ENCODE data around the gene DHRS9. TPM values are rescaled to one million over a fixed set of nuclear protein-coding genes. Genes with fewer than 3 reads are reported as not detected.

Gene DHRS9
- total RNA-seq, 2 donors from 2014 or later: 31.4 to 135 TPM

DNA sequence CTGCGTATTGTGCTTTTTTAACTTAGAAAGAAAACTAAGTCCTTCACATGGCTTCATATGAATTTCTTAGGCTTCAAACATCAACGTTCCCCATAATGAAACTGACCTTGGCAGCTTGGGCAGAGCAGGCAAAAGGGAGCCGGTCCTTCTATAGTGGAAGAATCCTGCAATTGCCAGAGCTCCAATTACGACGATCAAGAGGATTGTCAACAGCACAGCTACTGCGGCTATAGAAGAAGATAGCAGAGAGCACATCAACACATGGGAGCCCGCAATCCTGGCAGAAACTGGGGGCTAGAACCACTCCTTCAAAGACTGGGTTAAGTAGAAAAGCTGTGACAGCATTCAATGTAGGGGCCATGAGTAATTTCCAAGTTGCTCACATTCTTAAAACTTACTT, 69.8 kb downstream of the DHRS9 start:
- Histone ChIP-seq H3K27me3 (no peaks in the 10 kb centered on the region), H3K36me3 (no peaks in the 10 kb centered on the region), H3K4me3 (no peak overlapping the region), H3K9me3 (no peaks in the 10 kb centered on the region), H3K27ac (no peak overlapping the region), H3K4me1 (no peaks in the 10 kb centered on the region)
- no peak for DNase-seq (ENCODE audit: low spot score)
- TF ChIP-seq, protein P1, sequence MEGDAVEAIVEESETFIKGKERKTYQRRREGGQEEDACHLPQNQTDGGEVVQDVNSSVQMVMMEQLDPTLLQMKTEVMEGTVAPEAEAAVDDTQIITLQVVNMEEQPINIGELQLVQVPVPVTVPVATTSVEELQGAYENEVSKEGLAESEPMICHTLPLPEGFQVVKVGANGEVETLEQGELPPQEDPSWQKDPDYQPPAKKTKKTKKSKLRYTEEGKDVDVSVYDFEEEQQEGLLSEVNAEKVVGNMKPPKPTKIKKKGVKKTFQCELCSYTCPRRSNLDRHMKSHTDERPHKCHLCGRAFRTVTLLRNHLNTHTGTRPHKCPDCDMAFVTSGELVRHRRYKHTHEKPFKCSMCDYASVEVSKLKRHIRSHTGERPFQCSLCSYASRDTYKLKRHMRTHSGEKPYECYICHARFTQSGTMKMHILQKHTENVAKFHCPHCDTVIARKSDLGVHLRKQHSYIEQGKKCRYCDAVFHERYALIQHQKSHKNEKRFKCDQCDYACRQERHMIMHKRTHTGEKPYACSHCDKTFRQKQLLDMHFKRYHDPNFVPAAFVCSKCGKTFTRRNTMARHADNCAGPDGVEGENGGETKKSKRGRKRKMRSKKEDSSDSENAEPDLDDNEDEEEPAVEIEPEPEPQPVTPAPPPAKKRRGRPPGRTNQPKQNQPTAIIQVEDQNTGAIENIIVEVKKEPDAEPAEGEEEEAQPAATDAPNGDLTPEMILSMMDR (IDR thresholded peaks at IDR 0.05): no peak

DNA sequence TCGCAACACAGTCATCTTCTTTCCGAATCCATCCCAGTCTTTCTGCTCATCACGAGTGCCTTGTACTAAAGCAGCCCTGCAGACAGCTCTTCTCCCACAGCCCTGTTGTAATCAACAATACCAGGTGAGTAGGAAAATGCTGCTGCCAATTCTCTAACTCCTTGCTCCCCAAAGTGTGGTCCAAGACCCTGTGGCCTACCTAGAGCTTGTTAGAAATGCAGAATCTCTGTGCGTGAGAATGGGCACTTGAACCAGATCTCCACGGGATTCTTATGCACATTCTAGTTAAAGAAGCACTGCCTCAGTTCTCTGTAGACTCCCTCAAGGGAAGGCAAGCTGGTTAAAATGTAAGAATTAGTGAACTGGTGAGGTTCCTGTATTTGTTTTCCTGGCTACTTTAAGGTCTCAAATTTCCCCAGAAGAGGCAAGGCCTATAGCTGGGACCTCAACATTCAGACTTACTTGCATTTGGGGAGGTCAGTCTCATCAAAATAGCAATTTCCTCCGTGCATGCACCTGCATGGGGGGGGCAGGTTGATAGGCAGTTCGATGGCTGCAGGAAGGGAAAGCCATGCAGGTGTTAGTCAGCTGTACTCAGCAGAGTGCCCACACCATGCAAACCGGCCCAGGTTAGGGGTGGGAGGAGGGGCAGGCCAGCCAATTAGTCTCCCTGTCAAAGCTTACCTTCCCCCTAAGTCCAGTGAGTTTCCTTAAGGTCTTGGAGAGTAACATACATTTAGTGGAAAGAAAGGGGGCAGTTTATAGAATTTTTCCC, 70.8 kb downstream of the DHRS9 start:
- Histone ChIP-seq H3K4me1 (no peaks in the 10 kb centered on the region), H3K27ac (no peak overlapping the region)
- DNase-seq (ENCODE audit: low spot score): no peak

DNA sequence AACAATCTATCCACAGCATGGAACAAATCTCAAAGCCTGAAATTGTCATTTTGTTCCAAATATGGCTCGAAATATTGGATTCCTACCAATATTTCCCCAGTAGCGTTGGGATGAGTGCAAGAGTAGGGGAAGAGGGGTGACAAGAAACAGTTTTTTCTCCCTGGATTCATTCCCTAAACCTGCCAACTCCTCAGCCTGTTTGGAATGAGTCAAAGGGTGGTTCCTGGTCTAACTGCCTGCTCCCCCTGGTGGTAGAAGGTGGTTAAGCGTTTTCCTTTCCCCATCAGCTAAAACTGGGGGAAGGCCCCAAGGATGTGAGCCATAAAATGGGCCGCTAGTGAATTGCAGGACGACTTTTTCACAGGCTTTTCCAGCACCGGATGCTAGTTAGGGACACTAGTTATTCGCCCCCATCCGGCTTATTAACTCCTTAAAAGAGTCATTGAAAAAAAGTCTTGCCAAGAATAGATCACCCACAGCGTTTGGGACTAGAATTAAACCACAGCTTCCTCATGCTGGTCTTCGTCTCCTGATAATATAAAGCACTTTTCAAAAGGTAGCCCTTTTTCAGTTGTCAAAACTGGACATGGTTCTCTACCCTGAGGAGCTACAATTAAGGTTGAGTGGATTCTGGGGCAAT, 72.5 kb downstream of the DHRS9 start:
- H3K4me3 ChIP-seq: no peak overlapping the region
- no peak overlapping the region for H3K27ac ChIP-seq
- no peaks in the 10 kb centered on the region for H3K4me1 ChIP-seq
- DNase-seq (ENCODE audit: low spot score): no peak
- TF ChIP-seq, protein P1 (IDR thresholded peaks at IDR 0.05): peak; percentile 63 to 84
- H3K36me3 ChIP-seq: no peaks in the 10 kb centered on the region
- H3K9me3 ChIP-seq: no peaks in the 10 kb centered on the region
- H3K27me3 ChIP-seq: no peaks in the 10 kb centered on the region

More for the DNA sequence above, 70.8 kb downstream of the DHRS9 start:
- Histone ChIP-seq H3K27me3 (no peaks in the 10 kb centered on the region), H3K9me3 (no peaks in the 10 kb centered on the region), H3K36me3 (no peaks in the 10 kb centered on the region), H3K4me3 (no peak overlapping the region)
- TF ChIP-seq, protein P1 (IDR thresholded peaks at IDR 0.05): no peak

DNA sequence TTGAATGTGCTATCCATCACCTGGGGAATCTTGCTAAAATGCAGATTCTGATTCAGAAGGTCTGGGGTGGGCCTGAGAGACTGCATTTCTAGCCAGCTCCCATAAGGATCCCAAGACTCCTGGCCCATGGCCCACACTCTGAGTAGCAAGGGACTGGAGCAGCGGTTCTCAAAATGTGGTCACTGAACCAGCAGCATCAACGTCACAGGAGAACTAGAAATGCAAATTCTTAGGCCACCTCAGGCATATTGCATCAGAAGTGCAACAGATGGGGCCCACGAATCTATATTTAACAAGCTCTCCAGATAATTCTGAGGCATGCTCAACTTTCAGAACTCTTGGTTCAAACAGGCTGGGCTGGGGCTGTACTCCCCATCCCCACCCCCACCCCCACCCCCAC, 74.6 kb downstream of the DHRS9 start:
- H3K4me1 ChIP-seq: no peaks in the 10 kb centered on the region
- TF ChIP-seq, protein P1 (IDR thresholded peaks at IDR 0.05): no peak
- H3K4me3 ChIP-seq: no peak overlapping the region
- H3K27ac ChIP-seq: no peak overlapping the region
- H3K27me3 ChIP-seq: no peaks in the 10 kb centered on the region
- H3K9me3 ChIP-seq: no peaks in the 10 kb centered on the region
- H3K36me3 ChIP-seq: no peaks in the 10 kb centered on the region
- DNase-seq (ENCODE audit: low spot score): no peak

Other genes starting within 250 kb of the DHRS9 start
- gene SPC25, start 179.1 kb upstream of the DHRS9 start, total RNA-seq: 1 to 10 TPM in 1 of 2 donors, not detected in 1; 1.9 TPM
- gene G6PC2, start 168.3 kb upstream of the DHRS9 start, total RNA-seq: not detected
- gene ABCB11, start 38.2 kb upstream of the DHRS9 start, total RNA-seq: under 1 TPM; 0.12 to 0.33 TPM